NCI-H82 treated with DMSO at 0.1 percent for 48 hours (cell line): ENCODE results near the gene AUNIP.

Experiments
- DNase-seq: peaks from one replicate; lab custom pipeline; 2025; ENCODE audit not compliant: unreplicated experiment; lab: John Stamatoyannopoulos, UW

The AUNIP gene

DNA sequence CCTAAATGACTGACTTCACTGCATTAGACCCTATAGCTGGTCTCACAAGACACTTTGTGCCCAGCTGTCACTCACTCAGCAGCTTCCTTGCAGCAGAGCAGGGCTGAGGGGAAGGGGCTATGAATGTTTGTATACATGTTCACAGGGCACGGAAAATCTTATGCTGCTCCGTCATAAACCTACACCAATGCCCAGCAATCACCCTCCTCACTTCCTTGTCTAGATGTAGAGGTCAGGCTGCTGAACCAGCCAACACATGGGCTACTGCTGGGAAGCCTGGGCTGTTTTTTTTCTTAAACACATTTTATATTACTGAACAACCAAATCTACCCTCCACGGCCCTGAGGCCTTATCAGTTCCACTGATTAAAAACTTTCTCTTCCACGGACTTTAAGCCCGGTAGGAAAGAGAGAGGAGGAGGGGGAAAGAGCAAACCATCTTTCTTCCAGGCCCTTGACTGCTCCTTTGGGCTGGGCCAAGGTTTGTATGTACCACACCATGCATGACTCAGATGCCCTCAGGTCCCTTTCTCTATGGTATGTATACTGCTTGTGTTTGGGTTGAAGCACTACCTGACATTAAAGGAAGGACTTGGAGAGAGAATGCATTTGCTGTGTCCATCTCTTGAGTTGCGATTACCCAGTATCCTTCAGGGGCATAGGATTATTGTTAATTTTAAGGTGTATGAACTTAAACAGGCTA lies 26.8 kb downstream of the AUNIP start:
- no peak for DNase-seq

DNA sequence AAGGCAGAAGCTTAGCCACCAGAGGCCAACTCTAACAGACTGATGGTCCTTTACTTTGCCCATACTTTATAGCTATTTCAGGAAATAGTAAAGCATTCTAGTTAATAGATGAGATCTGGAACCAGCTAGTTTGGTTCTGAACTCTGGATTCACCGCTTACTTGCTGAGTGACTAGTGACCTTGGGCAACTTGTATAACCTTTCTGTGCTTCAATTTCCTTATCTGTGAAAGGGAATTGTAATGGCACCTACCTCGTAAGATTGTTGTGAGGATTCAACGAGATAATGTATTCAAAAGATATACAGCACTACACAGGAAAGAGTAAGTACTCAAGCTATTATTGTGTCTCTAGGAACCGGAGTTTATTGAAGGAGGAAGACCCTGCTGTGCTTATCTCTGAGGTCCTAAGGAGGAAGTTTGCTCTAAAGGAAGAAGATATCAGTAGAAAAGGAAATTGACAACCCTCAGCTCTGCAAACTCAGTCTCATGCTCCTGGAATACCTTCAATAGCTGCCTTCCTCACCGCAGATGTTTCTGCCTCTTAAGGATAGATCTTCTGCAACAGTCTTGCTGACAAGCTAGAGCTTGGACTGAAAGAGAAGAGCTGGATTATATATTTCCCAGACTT lies 27.6 kb downstream of the AUNIP start:
- no peak for DNase-seq

- no peak for DNase-seq
Observed at GRCh38 chr1:25829046-25829445, 30.2 kb downstream of the AUNIP start.

- no peak for DNase-seq
Observed at GRCh38 chr1:25828491-25828890, 30.8 kb downstream of the AUNIP start.

- DNase-seq: no peak
Observed at GRCh38 chr1:25826571-25826970, 32.7 kb downstream of the AUNIP start.

DNA sequence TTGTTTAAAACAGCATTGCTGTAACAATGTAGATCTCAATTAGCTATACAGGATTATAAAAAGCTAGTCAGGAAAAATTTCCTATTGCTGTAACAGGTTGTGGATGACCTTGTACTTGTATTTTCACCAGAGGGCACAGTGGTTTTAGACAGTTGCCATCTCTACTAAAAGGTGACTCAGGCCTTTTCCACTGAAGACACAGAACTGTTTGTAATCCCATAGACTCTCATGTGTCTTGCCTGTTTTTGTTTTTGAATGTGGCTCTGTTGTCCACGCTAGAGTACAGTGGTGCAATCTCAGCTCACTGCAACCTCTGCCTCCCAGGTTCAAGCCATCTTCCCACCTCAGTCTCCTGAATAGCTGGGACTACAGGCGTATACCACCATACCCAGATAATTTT lies 33.7 kb downstream of the AUNIP start:
- DNase-seq: no peak

GRCh38 chr1:25821630-25822091 lies 37.6 kb downstream of the AUNIP start:
- DNase-seq: no peak

GRCh38 chr1:25821112-25821476 lies 38.2 kb downstream of the AUNIP start:
- DNase-seq: no peak

- no peak for DNase-seq
Observed at GRCh38 chr1:25820247-25821111, 38.8 kb downstream of the AUNIP start.

- peak; percentile 34 for DNase-seq
Observed at GRCh38 chr1:25819491-25820246, 39.6 kb downstream of the AUNIP start, which contains the start of gene MTFR1L. Gene MTFR1L (plus strand): TSS chr1:25819954. CDS start chr1:25823105, 3,151 bp downstream.

DNA sequence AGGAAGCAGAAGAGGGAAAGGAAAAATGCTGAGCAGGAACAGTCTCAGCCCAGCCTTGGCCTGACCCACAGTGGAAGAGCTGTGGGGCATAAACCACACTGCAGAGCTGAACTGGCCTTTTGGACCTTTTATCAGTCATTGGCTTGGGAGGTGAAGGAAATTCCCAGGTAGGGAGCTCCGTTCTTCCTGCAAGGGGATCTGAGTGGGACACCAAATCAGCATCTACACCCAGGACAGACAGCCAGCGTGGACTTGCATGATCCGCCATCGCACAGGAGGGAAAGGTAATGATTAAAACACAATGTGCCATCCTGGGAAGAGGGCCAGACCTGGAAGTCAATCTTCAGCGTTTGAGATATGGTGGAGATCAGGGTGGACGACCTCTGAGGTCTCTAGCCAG lies 40.7 kb downstream of the AUNIP start:
- no peak for DNase-seq

- DNase-seq: peak; percentile 10
Observed at GRCh38 chr1:25817840-25818501, 41.3 kb downstream of the AUNIP start.

DNA sequence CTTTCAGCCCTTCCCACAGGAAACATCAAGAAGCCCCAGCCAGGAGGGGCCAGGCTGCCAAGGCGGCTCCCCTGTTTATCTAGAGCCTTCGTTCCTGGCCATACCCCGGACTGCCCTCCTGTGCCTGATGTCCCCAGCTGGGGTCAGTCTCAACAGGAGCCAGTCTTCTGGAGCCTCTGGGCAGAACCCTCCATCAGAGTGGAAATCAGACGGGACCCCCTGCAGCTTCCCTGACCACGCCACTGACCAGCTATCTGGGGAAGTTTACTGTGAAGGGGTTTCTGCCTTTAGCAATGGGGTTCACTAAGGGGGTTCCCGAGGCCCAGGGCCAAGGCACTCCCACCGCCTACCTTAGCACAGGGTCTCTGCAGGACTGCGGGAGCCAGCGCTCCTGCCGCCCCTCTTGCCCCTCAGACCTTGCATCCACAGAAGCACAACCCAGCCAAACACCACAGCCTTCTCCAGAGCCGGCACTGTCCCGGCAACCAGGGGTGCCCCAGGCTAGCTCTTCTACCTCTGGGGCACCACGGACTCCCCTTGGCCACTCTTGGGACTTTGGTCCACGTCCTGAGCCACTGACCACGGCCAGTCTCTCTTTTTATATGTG lies 43.0 kb downstream of the AUNIP start:
- no peak for DNase-seq

- no peak for DNase-seq
Observed at GRCh38 chr1:25815208-25816111, 43.8 kb downstream of the AUNIP start.

GRCh38 chr1:25814549-25815087 lies 44.6 kb downstream of the AUNIP start:
- no peak for DNase-seq

DNA sequence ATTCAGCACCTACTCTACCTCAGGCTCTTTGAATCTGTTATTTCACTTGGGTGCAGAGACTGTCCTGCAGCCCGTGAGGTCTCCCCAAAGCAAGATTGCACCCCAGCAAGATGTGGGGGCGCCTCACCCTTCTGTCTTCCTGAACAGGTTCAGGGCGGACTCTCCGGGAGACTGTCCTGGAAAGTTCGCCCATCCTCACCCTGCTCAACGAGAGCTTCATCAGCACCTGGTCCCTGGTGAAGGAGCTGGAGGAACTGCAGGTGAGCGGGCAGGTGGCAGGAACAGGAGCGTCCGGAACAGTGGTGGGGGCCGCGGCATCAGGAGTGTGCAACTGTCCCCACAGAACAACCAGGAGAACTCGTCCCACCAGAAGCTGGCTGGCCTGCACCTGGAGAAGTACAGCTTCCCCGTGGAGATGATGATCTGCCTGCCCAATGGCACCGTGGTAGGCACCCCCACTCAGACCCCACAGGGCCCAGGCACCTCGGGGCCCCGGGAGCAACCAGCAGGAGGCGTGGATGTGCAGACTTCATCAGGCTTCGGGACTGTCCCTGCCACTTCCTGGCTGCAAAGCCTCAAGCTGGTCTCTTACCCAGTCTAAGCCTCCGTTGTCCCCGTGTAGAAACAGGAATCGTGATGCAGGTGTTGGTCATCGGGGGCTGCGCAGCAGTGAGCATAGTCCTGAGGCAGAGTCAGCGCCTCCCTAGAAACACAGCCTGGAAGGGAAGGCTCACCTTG lies 45.4 kb downstream of the AUNIP start:
- no peak for DNase-seq

DNA sequence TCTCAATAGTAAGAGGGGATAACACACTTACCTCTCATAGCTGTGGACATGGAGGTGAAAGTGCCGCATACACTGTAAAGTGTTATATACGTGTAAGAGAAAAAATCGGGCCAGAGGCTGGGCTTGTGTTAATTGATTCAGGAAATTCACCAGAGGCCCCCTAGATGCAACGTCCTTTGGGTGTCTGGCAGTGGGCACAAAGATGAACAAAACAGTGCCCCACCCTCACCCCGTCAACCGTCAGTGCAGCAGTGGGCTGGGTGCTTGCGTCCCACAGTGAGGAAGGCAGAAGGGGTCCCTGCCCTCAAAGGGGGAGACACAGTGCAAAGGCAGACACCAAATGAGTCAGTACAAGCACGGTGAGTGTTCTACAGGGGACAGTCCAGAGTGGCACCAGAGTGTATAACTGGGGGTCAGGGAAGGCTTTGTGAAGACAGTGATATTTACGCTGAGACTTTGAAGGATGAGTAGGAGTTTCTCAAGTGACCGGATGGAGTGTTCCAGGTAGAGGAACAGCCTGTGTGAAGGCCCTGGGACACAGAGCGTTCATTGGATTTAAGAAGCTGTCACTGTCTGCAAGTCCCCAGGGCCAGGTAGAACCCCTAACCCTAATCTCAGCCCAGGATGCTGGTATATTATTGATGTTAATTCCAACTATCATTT lies 46.1 kb downstream of the AUNIP start:
- no peak for DNase-seq
